Hematopoietic multipotent progenitor cell treated with erythropoietin and hydrocortisone succinate and interleukin-3 and kit ligand, for 4 days (in vitro differentiated cells): ENCODE measurements around the gene KRTAP10-7.
"Not testable (repeated sequence)": the region's sequence is repeated elsewhere in the genome, so short reads cannot be mapped to it uniquely, and the experiment has no call there.

ENCODE experiments used
- DNase-seq: peaks from one replicate; pipeline ENCODE4 v3.0.0-alpha.2; 2015

The KRTAP10-7 gene

GRCh38 chr21:44637018-44637850 lies 36.8 kb downstream of the KRTAP10-7 start, which contains the start of gene KRTAP10-10:
KRTAP10-10 (plus strand) TSS chr21:44637356; CDS start chr21:44637418, 62 bp downstream.
- no peak for DNase-seq

- DNase-seq, result not testable (repeated sequence)
Observed at GRCh38 chr21:44637851-44638348, 37.5 kb downstream of the KRTAP10-7 start.

- not testable (repeated sequence) for DNase-seq
Observed at GRCh38 chr21:44638506-44639330, 38.3 kb downstream of the KRTAP10-7 start.

DNA sequence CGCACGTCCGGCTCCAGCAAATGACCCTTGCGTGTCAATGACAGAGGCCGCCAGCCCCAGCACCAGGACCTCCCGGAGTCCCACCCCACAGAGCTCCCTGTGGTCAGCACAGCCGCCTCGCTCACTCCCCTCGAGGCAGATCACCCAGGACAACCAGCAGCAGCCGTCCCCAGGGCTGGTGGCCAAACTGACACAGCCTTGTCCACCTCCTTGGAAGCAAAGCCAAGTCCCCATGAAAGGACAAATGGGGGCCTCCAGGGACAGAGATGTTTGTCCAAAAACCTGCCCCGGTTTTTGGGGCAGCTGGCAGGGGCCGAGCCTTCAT lies 38.9 kb downstream of the KRTAP10-7 start:
- no peak for DNase-seq

DNA sequence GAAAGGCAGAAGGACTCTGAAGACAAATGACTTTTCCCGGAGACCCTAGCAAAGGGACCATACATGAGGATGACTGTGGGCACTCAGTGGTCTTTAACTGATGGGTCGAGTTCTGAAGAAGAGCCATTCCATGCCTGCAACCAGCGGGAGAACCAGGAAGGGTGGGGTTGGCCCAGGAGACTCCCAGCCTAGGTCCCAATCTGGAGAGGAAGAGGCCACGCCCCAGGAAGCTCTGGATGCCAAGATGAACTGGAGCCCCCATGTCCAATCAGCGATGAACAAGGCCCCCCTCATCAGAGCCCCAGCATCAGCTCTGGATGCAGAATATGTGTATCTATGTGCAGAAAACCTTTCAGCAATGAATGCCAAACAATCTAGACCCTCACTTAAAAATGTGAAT lies 40.4 kb downstream of the KRTAP10-7 start:
- DNase-seq, result no peak

GRCh38 chr21:44643741-44644310 lies 43.4 kb downstream of the KRTAP10-7 start:
- DNase-seq, result no peak

DNA sequence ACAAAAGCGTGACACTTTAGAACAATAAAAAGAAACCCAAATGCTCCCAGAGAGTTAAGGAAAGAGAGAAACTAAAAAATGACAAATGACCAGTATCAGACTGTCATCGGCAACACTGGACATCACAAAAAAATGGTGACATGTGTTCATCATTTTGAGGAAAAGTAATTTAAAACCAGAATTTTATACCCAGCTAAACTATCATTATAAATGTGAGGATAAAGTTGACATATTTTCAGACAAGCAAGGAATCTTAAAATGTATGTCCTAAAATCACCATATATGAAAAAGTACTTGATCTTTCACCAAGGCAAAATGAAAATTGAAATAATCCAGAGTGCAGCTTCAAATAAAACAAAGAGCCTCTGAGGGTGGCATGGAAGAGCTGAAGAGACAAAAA lies 44.5 kb downstream of the KRTAP10-7 start:
- DNase-seq, result no peak

DNA sequence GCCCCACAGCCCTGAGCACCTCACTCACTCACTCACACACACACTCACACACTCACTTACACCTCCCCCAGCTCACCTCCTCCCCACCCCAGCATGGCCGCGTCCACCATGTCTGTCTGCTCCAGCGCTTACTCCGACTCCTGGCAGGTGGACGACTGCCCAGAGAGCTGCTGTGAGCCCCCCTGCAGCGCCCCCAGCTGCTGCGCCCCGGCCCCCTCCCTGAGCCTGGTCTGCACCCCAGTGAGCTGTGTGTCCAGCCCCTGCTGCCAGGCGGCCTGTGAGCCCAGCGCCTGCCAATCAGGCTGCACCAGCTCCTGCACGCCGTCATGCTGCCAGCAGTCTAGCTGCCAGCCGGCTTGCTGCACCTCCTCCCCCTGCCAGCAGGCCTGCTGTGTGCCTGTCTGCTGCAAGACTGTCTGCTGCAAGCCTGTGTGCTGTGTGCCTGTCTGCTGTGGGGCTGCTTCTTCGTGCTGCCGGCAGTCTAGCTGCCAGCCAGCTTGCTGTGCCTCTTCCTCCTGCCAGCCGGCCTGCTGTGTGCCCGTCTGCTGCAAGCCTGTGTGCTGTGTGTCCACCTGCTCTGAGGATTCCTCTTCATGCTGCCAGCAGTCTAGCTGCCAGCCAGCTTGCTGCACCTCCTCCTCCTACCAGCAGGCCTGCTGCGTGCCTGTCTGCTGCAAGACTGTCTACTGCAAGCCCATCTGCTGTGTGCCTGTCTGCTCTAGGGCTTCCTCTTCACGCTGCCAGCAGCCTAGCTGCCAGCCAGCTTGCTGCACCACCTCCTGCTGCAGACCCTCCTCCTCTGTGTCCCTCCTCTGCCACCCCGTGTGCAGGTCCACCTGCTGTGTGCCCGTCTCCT lies 46.2 kb downstream of the KRTAP10-7 start, which contains the start of gene KRTAP10-11:
TSS of gene KRTAP10-11 (plus strand) at position 49 of the 856 bp plus-strand sequence. CDS start at position 94, 45 bp downstream.
- not testable (repeated sequence) for DNase-seq

- DNase-seq, result no peak
Observed at GRCh38 chr21:44647222-44647552, 46.8 kb downstream of the KRTAP10-7 start.

- DNase-seq, result no peak
Observed at GRCh38 chr21:44648557-44649311, 48.3 kb downstream of the KRTAP10-7 start.

GRCh38 chr21:44649521-44650100 lies 49.2 kb downstream of the KRTAP10-7 start:
- DNase-seq, result no peak

DNA sequence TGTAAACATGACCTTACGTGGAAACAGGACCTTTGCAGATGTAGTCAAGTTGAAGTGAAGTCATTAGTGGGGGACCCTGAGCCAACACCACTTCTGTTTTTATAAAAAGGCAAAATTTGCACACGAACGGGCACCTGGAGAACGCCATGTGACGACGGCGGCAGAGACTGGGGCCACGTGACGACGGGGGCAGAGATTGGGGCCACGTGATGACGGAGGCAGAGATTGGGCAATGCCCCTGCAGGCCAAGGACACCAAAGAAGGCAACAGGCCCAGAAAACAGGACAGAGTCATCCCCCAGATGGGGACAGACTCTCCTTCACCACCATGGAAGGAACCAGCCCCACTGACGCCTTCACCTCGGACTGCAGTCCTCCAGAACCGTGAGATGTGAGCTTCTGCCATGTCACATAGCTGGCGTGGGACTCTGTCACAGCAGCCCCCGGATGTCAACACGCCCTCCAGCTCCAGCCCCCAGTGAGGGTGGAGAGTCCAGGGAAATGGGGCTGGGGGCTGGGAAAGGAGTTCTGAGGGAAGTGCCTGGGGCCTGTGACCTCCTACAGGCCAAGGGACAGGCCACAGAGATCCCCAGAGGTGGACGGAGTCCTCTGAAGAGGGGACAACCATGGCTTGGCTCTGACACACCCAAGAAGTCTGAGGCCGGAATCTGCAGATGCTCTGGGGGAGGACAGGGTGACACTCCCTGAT lies 50.0 kb downstream of the KRTAP10-7 start:
- DNase-seq, result no peak

GRCh38 chr21:44650973-44651675 lies 50.7 kb downstream of the KRTAP10-7 start:
- no peak for DNase-seq
